Ovary (tissue), 9 donors: ENCODE measurements around the gene CNNM2. TPM values are rescaled to one million over a fixed set of nuclear protein-coding genes. Genes with fewer than 3 reads are reported as not detected.

Source experiments
- DNase-seq, 5 donors: peaks; one replicate each; pipeline ENCODE4 v3.0.0-alpha.2; 2019 to 2020
- H3K27ac ChIP-seq, 2 donors: fragments of 200-600 bp; one replicate each; pipeline versions ENCODE4 v1.5.1 to v1.8.0; 2019 to 2022
- H3K27me3 ChIP-seq: fragments of 200-600 bp; one replicate; pipeline ENCODE4 v1.8.0; 2022
- H3K36me3 ChIP-seq: fragments of 200-600 bp; sonication (generic); one replicate; pipeline ENCODE4 v1.5.1; 2019
- H3K4me1 ChIP-seq: one replicate; pipeline ENCODE4 v1.8.1; 2013; ENCODE audit warnings: mild to moderate bottlenecking, moderate library complexity; ENCODE audit not compliant: insufficient read depth
- H3K4me3 ChIP-seq: fragments of 200-600 bp; sonication (generic); one replicate; pipeline ENCODE4 v1.5.1; 2017
- H3K9me3 ChIP-seq, 2 donors: fragments of 200-600 bp in 1 of 2; sonication (generic) in 1 of 2; one replicate each; pipeline versions ENCODE4 v1.5.1 to v1.8.1; 2013 to 2019; ENCODE audit warnings: mild to moderate bottlenecking in 1 of 2, moderate library complexity in 1 of 2
- CTCF ChIP-seq, 3 donors: fragments of 450-650 bp in 2 of 3; fragments of 200-600 bp in 1 of 3; IDR thresholded peaks; one replicate each; pipeline versions ENCODE4 v1.5.1 to v1.8.0; 2016 to 2022; ENCODE audit warnings: antibody characterized with exemption in 3 of 3, mild to moderate bottlenecking in 1 of 3
- EP300 ChIP-seq: sonication (generic); formaldehyde crosslinking; IDR thresholded peaks from one replicate; pipeline ENCODE4 v1.6.1; 2017; ENCODE audit warnings: antibody characterized with exemption
- POLR2A ChIP-seq: fragments of 450-650 bp; IDR thresholded peaks from one replicate; pipeline ENCODE4 v1.6.1; 2017; ENCODE audit warnings: antibody characterized with exemption, mild to moderate bottlenecking, moderate library complexity
- WGBS, 3 donors: extraction: QIAGEN DNeasy Blood & Tissue Kit in 1 of 3; methylation state at CpG; one replicate each; pipeline versions ENCODE4 v1.1.5 to v1.1.7; 2013 to 2017; 5-methylcytosine and 5-hydroxymethylcytosine counted together
- intact Hi-C, 4 donors: fragments of 100-400 bp; cut with DNase I; formaldehyde crosslinking; loops; one replicate each; pipeline versions ENCODE4 v1.11.0 to v1.15.1; 2022 to 2023
- polyA plus RNA-seq, 2 donors: library from polyadenylated mRNA; stranded (reverse); fragments of 200-250 nt in 1 of 2; fragments of 350-450 nt in 1 of 2; fragmentation: Illumina TruSeq in 1 of 2; extraction: RNeasy Lipid Tissue Mini Kit (QIAGEN cat#74804) in 1 of 2; gene quantifications; one replicate each; pipeline ENCODE4 v1.2.3, GENCODE V29; 2013 to 2014
- total RNA-seq, 7 donors: library from RNA; depleted of rRNA in 2 of 7; stranded (reverse); fragments of >200 nt in 2 of 7; fragmentation: NEBNext Ultra II Directional in 3 of 7; extraction: Animal tissue kit (Norgen Biotek cat#: 25700) in 3 of 7; gene quantifications; one replicate each; pipeline versions ENCODE4 v1.1.0 to v1.2.4, GENCODE V29; 2016 to 2023
- donor health status: DM: no; HTN: no; CAD: no; lungs with moderate emphysema.
- donor health status: DM: no; HTN: no; CAD: no.
- donor health status: Bipolar disorder and iron deficiency.
- donor health status: DM: yes; HTN: yes; CAD: no.
- donor health status: DM: no; HTN: no; CAD: no.
- donor health status: DM: yes; HTN: yes; CAD: no.

Gene CNNM2
- total and polyA plus RNA-seq, 9 donors, result 5.4 to 15.0 (median 8.9) TPM

GRCh38 chr10:103098240-103098639 lies 180.1 kb downstream of the CNNM2 start:
- DNase-seq, result no peak
- Histone ChIP-seq H3K4me3 (no peak overlapping the region), H3K9me3 (no peaks in the 10 kb centered on the region), H3K27me3 (no peaks in the 10 kb centered on the region), H3K4me1 (no peaks in the 10 kb centered on the region), H3K36me3 (no peaks in the 10 kb centered on the region), H3K27ac (no peak overlapping the region)
- intact Hi-C loops, result loop anchor here in 1 of 4 donors (5.0 kb wide), 1 partner anchor 944 kb away; no protein-coding TSS in a partner anchor
- TF ChIP-seq EP300, result no peak
- no peak for TF ChIP-seq POLR2A
- TF ChIP-seq CTCF (IDR thresholded peaks at IDR 0.05), result no peak

- H3K27me3 ChIP-seq, result no peaks in the 10 kb centered on the region
- whole genome bisulfite sequencing, 3 donors, result 77 to 84% (median 81%) methylated on average over 2 of the region's 2 CpGs
- H3K4me3 ChIP-seq, result no peak overlapping the region
- no peak for DNase-seq
- H3K4me1 ChIP-seq, result no peaks in the 10 kb centered on the region
- TF ChIP-seq POLR2A, result no peak
- TF ChIP-seq EP300, result no peak
- no peak for TF ChIP-seq CTCF (IDR thresholded peaks at IDR 0.05)
- no peaks in the 10 kb centered on the region for H3K36me3 ChIP-seq
- H3K9me3 ChIP-seq, result no peaks in the 10 kb centered on the region
- intact Hi-C loops, result no loop called here
- H3K27ac ChIP-seq, result no peak overlapping the region
Observed at GRCh38 chr10:103100620-103101019, 182.5 kb downstream of the CNNM2 start.

- no peak for DNase-seq
- intact Hi-C loops, result no loop called here
- TF ChIP-seq CTCF (IDR thresholded peaks at IDR 0.05) (no peak), POLR2A (no peak), EP300 (no peak)
- no peaks in the 10 kb centered on the region for H3K4me1 ChIP-seq
- H3K27ac ChIP-seq, result no peak overlapping the region
- WGBS, 3 donors, result 90 to 95% (median 92%) methylated on average over 3 of the region's 3 CpGs
- no peaks in the 10 kb centered on the region for H3K27me3 ChIP-seq
- H3K4me3 ChIP-seq, result no peak overlapping the region
- H3K36me3 ChIP-seq, result no peaks in the 10 kb centered on the region
- H3K9me3 ChIP-seq, result no peaks in the 10 kb centered on the region
Observed at GRCh38 chr10:103102195-103102594, 184.1 kb downstream of the CNNM2 start.

GRCh38 chr10:103103989-103104388 lies 185.9 kb downstream of the CNNM2 start:
- no peak for DNase-seq
- TF ChIP-seq EP300 (no peak), POLR2A (no peak), CTCF (IDR thresholded peaks at IDR 0.05) (no peak)
- no peaks in the 10 kb centered on the region for H3K9me3 ChIP-seq
- intact Hi-C loops, result no loop called here
- 94 to 98% (median 95%) methylated on average over 2 of the region's 2 CpGs for WGBS, 3 donors
- no peaks in the 10 kb centered on the region for H3K4me1 ChIP-seq
- H3K27ac ChIP-seq, result no peak overlapping the region
- no peaks in the 10 kb centered on the region for H3K27me3 ChIP-seq
- no peak overlapping the region for H3K4me3 ChIP-seq
- no peaks in the 10 kb centered on the region for H3K36me3 ChIP-seq

GRCh38 chr10:103104721-103105120 lies 186.6 kb downstream of the CNNM2 start:
- WGBS, 3 donors, result 43 to 46% (median 44%) methylated on average over 2 of the region's 2 CpGs
- no peak for TF ChIP-seq POLR2A
- no peak for TF ChIP-seq EP300
- no peak for TF ChIP-seq CTCF (IDR thresholded peaks at IDR 0.05)
- no peak for DNase-seq
- Histone ChIP-seq H3K4me3 (no peak overlapping the region), H3K27ac (no peak overlapping the region), H3K9me3 (no peaks in the 10 kb centered on the region), H3K36me3 (no peaks in the 10 kb centered on the region), H3K4me1 (no peaks in the 10 kb centered on the region), H3K27me3 (no peaks in the 10 kb centered on the region)
- intact Hi-C loops, result no loop called here
